ENCODE measurements around the gene APOL1.

DNA sequence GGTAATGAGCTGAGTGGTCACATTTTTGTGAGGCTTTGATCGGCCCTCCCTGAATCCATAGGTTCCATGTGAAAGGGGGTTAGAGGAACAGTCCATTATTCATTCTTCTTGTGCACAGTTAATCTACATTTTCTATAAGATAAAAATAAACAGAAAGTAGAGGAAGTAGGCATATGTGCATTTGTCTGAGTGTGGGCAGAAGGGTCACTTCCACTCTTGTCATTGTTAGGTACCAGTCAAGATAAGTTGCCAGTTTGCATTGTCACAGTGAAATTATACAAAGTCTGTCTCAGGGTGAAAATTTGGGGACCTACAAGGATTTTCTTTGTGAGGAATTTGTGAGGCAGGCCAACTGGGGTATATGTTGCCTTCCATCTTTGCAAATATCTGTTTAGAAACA lies 46.7 kb upstream of the APOL1 start:
- TF ChIP-seq, protein P1, sequence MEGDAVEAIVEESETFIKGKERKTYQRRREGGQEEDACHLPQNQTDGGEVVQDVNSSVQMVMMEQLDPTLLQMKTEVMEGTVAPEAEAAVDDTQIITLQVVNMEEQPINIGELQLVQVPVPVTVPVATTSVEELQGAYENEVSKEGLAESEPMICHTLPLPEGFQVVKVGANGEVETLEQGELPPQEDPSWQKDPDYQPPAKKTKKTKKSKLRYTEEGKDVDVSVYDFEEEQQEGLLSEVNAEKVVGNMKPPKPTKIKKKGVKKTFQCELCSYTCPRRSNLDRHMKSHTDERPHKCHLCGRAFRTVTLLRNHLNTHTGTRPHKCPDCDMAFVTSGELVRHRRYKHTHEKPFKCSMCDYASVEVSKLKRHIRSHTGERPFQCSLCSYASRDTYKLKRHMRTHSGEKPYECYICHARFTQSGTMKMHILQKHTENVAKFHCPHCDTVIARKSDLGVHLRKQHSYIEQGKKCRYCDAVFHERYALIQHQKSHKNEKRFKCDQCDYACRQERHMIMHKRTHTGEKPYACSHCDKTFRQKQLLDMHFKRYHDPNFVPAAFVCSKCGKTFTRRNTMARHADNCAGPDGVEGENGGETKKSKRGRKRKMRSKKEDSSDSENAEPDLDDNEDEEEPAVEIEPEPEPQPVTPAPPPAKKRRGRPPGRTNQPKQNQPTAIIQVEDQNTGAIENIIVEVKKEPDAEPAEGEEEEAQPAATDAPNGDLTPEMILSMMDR (IDR thresholded peaks at IDR 0.05): no peak
- no peak for TF ChIP-seq POLR2A (IDR thresholded peaks at IDR 0.05)
